GM12892 (cell line): Measurements from ENCODE around the gene PAX2.

Source experiments
- POLR2A ChIP-seq: IDR thresholded peaks from 2 replicates; pipeline ENCODE4 v1.6.1; 2011; ENCODE audit warnings: low read depth, low read length, control low read depth
- POLR2AphosphoS5 ChIP-seq: IDR thresholded peaks from 2 replicates; pipeline ENCODE4 v1.6.1; 2011; ENCODE audit warnings: low read depth, low read length, control low read depth
- TAF1 ChIP-seq: IDR thresholded peaks from 2 replicates; pipeline ENCODE4 v1.6.1; 2011; ENCODE audit warnings: low read depth, mild to moderate bottlenecking, control low read depth, low read length, borderline replicate concordance

- TF ChIP-seq POLR2A (no peak), TAF1 (no peak), POLR2AphosphoS5 (no peak)
Observed at GRCh38 chr10:100705139-100705538, 40.2 kb upstream of the PAX2 start.
